HG02981 (cell line): ENCODE measurements around the gene ADH7.
"Not testable (repeated sequence)": the region's sequence is repeated elsewhere in the genome, so short reads cannot be mapped to it uniquely, and the experiment has no call there.

ENCODE experiments used
- ATAC-seq: cut with Tn5 transposase; IDR thresholded peaks from one replicate; pipeline ENCODE4 v1.9.1; 2021; ENCODE audit warnings: mild to moderate bottlenecking, moderate library complexity; ENCODE audit not compliant: unreplicated experiment

Gene ADH7

GRCh38 chr4:99417125-99417524, 18.0 kb downstream of the ADH7 start:
- ATAC-seq = no peak

- not testable (repeated sequence) for ATAC-seq
Measured at GRCh38 chr4:99415762-99416161, 19.4 kb downstream of the ADH7 start.

GRCh38 chr4:99414902-99415301, 20.2 kb downstream of the ADH7 start:
- ATAC-seq = not testable (repeated sequence)

- ATAC-seq = no peak
Measured at GRCh38 chr4:99414401-99414800, 20.7 kb downstream of the ADH7 start.

GRCh38 chr4:99413140-99413539, 22.0 kb downstream of the ADH7 start:
- ATAC-seq = no peak

- no peak for ATAC-seq
Measured at GRCh38 chr4:99411041-99411440, 24.1 kb downstream of the ADH7 start.

- no peak for ATAC-seq
Measured at GRCh38 chr4:99410075-99410474, 25.1 kb downstream of the ADH7 start.

- no peak for ATAC-seq
Measured at GRCh38 chr4:99408346-99408745, 26.8 kb downstream of the ADH7 start.

- ATAC-seq = no peak
Measured at GRCh38 chr4:99405433-99406115, 29.6 kb downstream of the ADH7 start.

GRCh38 chr4:99404595-99405287, 30.4 kb downstream of the ADH7 start:
- ATAC-seq = peak; percentile 82

GRCh38 chr4:99403380-99404184, 31.6 kb downstream of the ADH7 start:
- peak; percentile 74 for ATAC-seq

- ATAC-seq = no peak
Measured at GRCh38 chr4:99402765-99403164, 32.4 kb downstream of the ADH7 start.

GRCh38 chr4:99400831-99401230, 34.3 kb downstream of the ADH7 start:
- no peak for ATAC-seq

GRCh38 chr4:99399017-99399416, 36.1 kb downstream of the ADH7 start:
- ATAC-seq = no peak

GRCh38 chr4:99395595-99396364, 39.4 kb downstream of the ADH7 start:
- no peak for ATAC-seq

GRCh38 chr4:99394896-99395295, 40.2 kb downstream of the ADH7 start:
- no peak for ATAC-seq

GRCh38 chr4:99390055-99390454, 45.1 kb downstream of the ADH7 start:
- no peak for ATAC-seq

- ATAC-seq = no peak
Measured at GRCh38 chr4:99389606-99390005, 45.5 kb downstream of the ADH7 start.

GRCh38 chr4:99383833-99384392, 51.2 kb downstream of the ADH7 start:
- ATAC-seq = no peak

- ATAC-seq = no peak
Measured at GRCh38 chr4:99383399-99383798, 51.7 kb downstream of the ADH7 start.
